Fibroblast of the conjunctiva (primary cell): Measurements from ENCODE around the gene DHX57.
"Not testable (repeated sequence)": the region's sequence is repeated elsewhere in the genome, so short reads cannot be mapped to it uniquely, and the experiment has no call there.

Experiments
- DNase-seq: peaks from one replicate; pipeline ENCODE4 v3.0.0-alpha.2; 2010; ENCODE audit warnings: low read depth

The DHX57 gene

GRCh38 chr2:38797953-38798352 is 77.8 kb downstream of the DHX57 start:
- DNase-seq, result no peak

- DNase-seq, result no peak
Observed at GRCh38 chr2:38797250-38797676, 78.5 kb downstream of the DHX57 start.

GRCh38 chr2:38795016-38795415 is 80.7 kb downstream of the DHX57 start:
- not testable (repeated sequence) for DNase-seq

- no peak for DNase-seq
Observed at GRCh38 chr2:38794235-38794946, 81.3 kb downstream of the DHX57 start.

- DNase-seq, result no peak
Observed at GRCh38 chr2:38793511-38793910, 82.2 kb downstream of the DHX57 start.

- DNase-seq, result no peak
Observed at GRCh38 chr2:38792751-38793150, 83.0 kb downstream of the DHX57 start.

GRCh38 chr2:38792321-38792720 is 83.4 kb downstream of the DHX57 start:
- DNase-seq, result not testable (repeated sequence)

- no peak for DNase-seq
Observed at GRCh38 chr2:38791744-38792143, 84.0 kb downstream of the DHX57 start.

GRCh38 chr2:38789691-38790090 is 86.0 kb downstream of the DHX57 start:
- DNase-seq, result no peak

- no peak for DNase-seq
Observed at GRCh38 chr2:38788306-38788705, 87.4 kb downstream of the DHX57 start.

- DNase-seq, result no peak
Observed at GRCh38 chr2:38783586-38783985, 92.1 kb downstream of the DHX57 start.

GRCh38 chr2:38778687-38779082 is 97.0 kb downstream of the DHX57 start:
- no peak for DNase-seq

- no peak for DNase-seq
Observed at GRCh38 chr2:38776531-38776930, 99.2 kb downstream of the DHX57 start.

- DNase-seq, result no peak
Observed at GRCh38 chr2:38775921-38776225, 99.9 kb downstream of the DHX57 start.

- no peak for DNase-seq
Observed at GRCh38 chr2:38775097-38775920, 100.4 kb downstream of the DHX57 start.

- DNase-seq, result no peak
Observed at GRCh38 chr2:38771632-38772031, 104.1 kb downstream of the DHX57 start.

GRCh38 chr2:38765551-38765950 is 110.2 kb downstream of the DHX57 start:
- no peak for DNase-seq

- no peak for DNase-seq
Observed at GRCh38 chr2:38765149-38765548, 110.6 kb downstream of the DHX57 start.

GRCh38 chr2:38763728-38764127 is 112.0 kb downstream of the DHX57 start:
- DNase-seq, result no peak

GRCh38 chr2:38763228-38763627 is 112.5 kb downstream of the DHX57 start:
- no peak for DNase-seq

- DNase-seq, result not testable (repeated sequence)
Observed at GRCh38 chr2:38755891-38756290, 119.8 kb downstream of the DHX57 start.

- no peak for DNase-seq
Observed at GRCh38 chr2:38754506-38754905, 121.2 kb downstream of the DHX57 start.

GRCh38 chr2:38754049-38754448 is 121.7 kb downstream of the DHX57 start:
- DNase-seq, result no peak
